ENCODE results near the gene CCDC68. TPM values are rescaled to one million over a fixed set of nuclear protein-coding genes. Genes with fewer than 3 reads are reported as not detected.
"Not testable (repeated sequence)": the region's sequence is repeated elsewhere in the genome, so short reads cannot be mapped to it uniquely, and the experiment has no call there.

The CCDC68 gene
- total and polyA plus RNA-seq, 2 donors (not counting 1 experiment from before 2014, with no cell fraction given): 5.1 to 8.3 TPM

- H3K9ac ChIP-seq (ENCODE audit: insufficient read depth, low read length): no peak overlapping the region
- H4K20me1 ChIP-seq (ENCODE audit: control insufficient read depth, extremely low read depth, insufficient read depth, low read length): no peaks in the 10 kb centered on the region
- no peak for DNase-seq (ENCODE audit: low read depth in 2 of 2)
- no peak for TF ChIP-seq EZH2 (IDR thresholded peaks at IDR 0.05; ENCODE audit: low read length, missing control alignments)
- TF ChIP-seq, protein P1, sequence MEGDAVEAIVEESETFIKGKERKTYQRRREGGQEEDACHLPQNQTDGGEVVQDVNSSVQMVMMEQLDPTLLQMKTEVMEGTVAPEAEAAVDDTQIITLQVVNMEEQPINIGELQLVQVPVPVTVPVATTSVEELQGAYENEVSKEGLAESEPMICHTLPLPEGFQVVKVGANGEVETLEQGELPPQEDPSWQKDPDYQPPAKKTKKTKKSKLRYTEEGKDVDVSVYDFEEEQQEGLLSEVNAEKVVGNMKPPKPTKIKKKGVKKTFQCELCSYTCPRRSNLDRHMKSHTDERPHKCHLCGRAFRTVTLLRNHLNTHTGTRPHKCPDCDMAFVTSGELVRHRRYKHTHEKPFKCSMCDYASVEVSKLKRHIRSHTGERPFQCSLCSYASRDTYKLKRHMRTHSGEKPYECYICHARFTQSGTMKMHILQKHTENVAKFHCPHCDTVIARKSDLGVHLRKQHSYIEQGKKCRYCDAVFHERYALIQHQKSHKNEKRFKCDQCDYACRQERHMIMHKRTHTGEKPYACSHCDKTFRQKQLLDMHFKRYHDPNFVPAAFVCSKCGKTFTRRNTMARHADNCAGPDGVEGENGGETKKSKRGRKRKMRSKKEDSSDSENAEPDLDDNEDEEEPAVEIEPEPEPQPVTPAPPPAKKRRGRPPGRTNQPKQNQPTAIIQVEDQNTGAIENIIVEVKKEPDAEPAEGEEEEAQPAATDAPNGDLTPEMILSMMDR (conservative IDR thresholded peaks at IDR 0.05 in 1 of 2, IDR thresholded peaks at IDR 0.05 in 1 of 2; ENCODE audit: low read depth in 1 of 2, low read length in 2 of 2): no peak
- H3K27ac ChIP-seq (ENCODE audit: insufficient read depth, low read length): no peak overlapping the region
- no peaks in the 10 kb centered on the region for H3K9me3 ChIP-seq (ENCODE audit: control insufficient read depth, insufficient read depth, low read depth, low read length)
- no peak overlapping the region for H3K4me2 ChIP-seq (ENCODE audit: extremely low read depth, insufficient read depth, low read length)
- no peaks in the 10 kb centered on the region for H3K27me3 ChIP-seq (ENCODE audit: control insufficient read depth, insufficient read depth, low read length)
- H3K36me3 ChIP-seq (ENCODE audit: control insufficient read depth, insufficient read depth, low read length): no peaks in the 10 kb centered on the region
- no peaks in the 10 kb centered on the region for H3K79me2 ChIP-seq (ENCODE audit: control insufficient read depth, insufficient read depth, low read length)
- no peak overlapping the region for H3K4me3 ChIP-seq (replicated peaks in 1 of 4; ENCODE audit: control extremely low read depth in 1 of 4, insufficient read depth in 1 of 4, low read depth in 3 of 4, low read length in 4 of 4)
- H2AFZ ChIP-seq (ENCODE audit: low read length): no peak overlapping the region
- H3K4me1 ChIP-seq (ENCODE audit: control insufficient read depth, extremely low read depth, insufficient read depth, low read length): no peaks in the 10 kb centered on the region
Observed at GRCh38 chr18:54857499-54857898, 101.8 kb downstream of the CCDC68 start.

GRCh38 chr18:54856105-54856646 lies 103.1 kb downstream of the CCDC68 start:
- no peak for DNase-seq (ENCODE audit: low read depth in 2 of 2)
- Histone ChIP-seq H3K4me2 (ENCODE audit: extremely low read depth, insufficient read depth, low read length) (no peak overlapping the region), H3K4me3 (replicated peaks in 1 of 4; ENCODE audit: control extremely low read depth in 1 of 4, insufficient read depth in 1 of 4, low read depth in 3 of 4, low read length in 4 of 4) (no peak overlapping the region), H3K27me3 (ENCODE audit: control insufficient read depth, insufficient read depth, low read length) (no peaks in the 10 kb centered on the region), H3K36me3 (ENCODE audit: control insufficient read depth, insufficient read depth, low read length) (no peaks in the 10 kb centered on the region), H3K79me2 (ENCODE audit: control insufficient read depth, insufficient read depth, low read length) (no peaks in the 10 kb centered on the region), H3K4me1 (ENCODE audit: control insufficient read depth, extremely low read depth, insufficient read depth, low read length) (no peaks in the 10 kb centered on the region), H3K27ac (ENCODE audit: insufficient read depth, low read length) (no peak overlapping the region), H3K9me3 (ENCODE audit: control insufficient read depth, insufficient read depth, low read depth, low read length) (no peaks in the 10 kb centered on the region), H3K9ac (ENCODE audit: insufficient read depth, low read length) (no peak overlapping the region), H2AFZ (ENCODE audit: low read length) (no peak overlapping the region), H4K20me1 (ENCODE audit: control insufficient read depth, extremely low read depth, insufficient read depth, low read length) (no peaks in the 10 kb centered on the region)
- TF ChIP-seq, protein P1 (conservative IDR thresholded peaks at IDR 0.05 in 1 of 2, IDR thresholded peaks at IDR 0.05 in 1 of 2; ENCODE audit: low read depth in 1 of 2, low read length in 2 of 2): no peak
- TF ChIP-seq EZH2 (IDR thresholded peaks at IDR 0.05; ENCODE audit: low read length, missing control alignments): no peak

DNA sequence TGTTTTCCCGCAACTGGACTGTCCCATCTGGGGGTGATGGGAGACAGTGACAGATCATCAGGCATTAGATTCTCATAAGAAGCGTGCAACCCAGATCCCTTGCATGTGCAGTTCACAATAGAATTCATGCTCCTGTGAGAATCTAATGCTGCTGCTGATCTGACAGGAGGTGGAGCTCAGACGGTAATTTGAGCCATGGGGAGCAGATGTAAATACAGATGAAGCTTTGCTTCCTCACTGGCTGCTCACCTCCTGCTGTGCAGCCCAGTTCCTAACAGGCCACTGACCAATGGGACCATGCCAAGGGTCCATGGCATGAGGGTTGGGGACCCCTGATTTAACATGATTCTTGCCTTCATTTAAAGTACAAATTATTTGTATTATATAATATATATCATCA lies 104.2 kb downstream of the CCDC68 start:
- H3K27me3 ChIP-seq (ENCODE audit: control insufficient read depth, insufficient read depth, low read length); H4K20me1 ChIP-seq (ENCODE audit: control insufficient read depth, extremely low read depth, insufficient read depth, low read length); H3K4me1 ChIP-seq (ENCODE audit: control insufficient read depth, extremely low read depth, insufficient read depth, low read length); H3K36me3 ChIP-seq (ENCODE audit: control insufficient read depth, insufficient read depth, low read length); H3K79me2 ChIP-seq (ENCODE audit: control insufficient read depth, insufficient read depth, low read length); H3K27ac ChIP-seq (ENCODE audit: insufficient read depth, low read length); H3K9ac ChIP-seq (ENCODE audit: insufficient read depth, low read length); H3K9me3 ChIP-seq (ENCODE audit: control insufficient read depth, insufficient read depth, low read depth, low read length); H3K4me2 ChIP-seq (ENCODE audit: extremely low read depth, insufficient read depth, low read length); H3K4me3 ChIP-seq (replicated peaks in 1 of 4; ENCODE audit: control extremely low read depth in 1 of 4, insufficient read depth in 1 of 4, low read depth in 3 of 4, low read length in 4 of 4); DNase-seq (ENCODE audit: low read depth in 2 of 2); H2AFZ ChIP-seq (ENCODE audit: low read length): not testable (repeated sequence)
